ENCODE measurements around the gene CLCN4.
A peak's percentile ranks its signal among the peaks of the same experiment; 100 is the strongest.

CLCN4 gene

DNA sequence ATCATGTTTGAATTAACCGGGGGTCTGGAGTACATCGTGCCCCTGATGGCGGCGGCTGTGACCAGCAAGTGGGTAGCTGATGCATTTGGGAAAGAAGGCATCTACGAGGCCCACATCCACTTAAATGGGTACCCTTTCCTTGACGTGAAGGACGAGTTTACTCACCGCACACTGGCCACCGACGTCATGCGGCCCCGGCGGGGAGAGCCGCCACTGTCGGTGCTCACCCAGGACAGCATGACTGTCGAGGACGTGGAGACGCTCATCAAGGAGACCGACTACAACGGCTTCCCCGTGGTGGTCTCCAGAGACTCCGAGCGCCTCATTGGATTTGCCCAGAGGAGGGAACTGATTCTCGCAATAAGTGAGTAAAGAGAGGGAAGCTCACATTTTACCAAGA is 56.9 kb downstream of the CLCN4 start:
- DNase-seq (ENCODE audit: low read depth): no peak
- no peak overlapping the region for H3K4me3 ChIP-seq (ENCODE audit: low read length)
- TF ChIP-seq, protein P1, sequence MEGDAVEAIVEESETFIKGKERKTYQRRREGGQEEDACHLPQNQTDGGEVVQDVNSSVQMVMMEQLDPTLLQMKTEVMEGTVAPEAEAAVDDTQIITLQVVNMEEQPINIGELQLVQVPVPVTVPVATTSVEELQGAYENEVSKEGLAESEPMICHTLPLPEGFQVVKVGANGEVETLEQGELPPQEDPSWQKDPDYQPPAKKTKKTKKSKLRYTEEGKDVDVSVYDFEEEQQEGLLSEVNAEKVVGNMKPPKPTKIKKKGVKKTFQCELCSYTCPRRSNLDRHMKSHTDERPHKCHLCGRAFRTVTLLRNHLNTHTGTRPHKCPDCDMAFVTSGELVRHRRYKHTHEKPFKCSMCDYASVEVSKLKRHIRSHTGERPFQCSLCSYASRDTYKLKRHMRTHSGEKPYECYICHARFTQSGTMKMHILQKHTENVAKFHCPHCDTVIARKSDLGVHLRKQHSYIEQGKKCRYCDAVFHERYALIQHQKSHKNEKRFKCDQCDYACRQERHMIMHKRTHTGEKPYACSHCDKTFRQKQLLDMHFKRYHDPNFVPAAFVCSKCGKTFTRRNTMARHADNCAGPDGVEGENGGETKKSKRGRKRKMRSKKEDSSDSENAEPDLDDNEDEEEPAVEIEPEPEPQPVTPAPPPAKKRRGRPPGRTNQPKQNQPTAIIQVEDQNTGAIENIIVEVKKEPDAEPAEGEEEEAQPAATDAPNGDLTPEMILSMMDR (conservative IDR thresholded peaks at IDR 0.05; ENCODE audit: low read length): no peak

- no peak for DNase-seq (ENCODE audit: low read depth)
- H3K4me3 ChIP-seq (ENCODE audit: low read length): no peak overlapping the region
- TF ChIP-seq, protein P1 (conservative IDR thresholded peaks at IDR 0.05; ENCODE audit: low read length): no peak
Observed at GRCh38 chrX:10216208-10216607, 59.4 kb downstream of the CLCN4 start.

GRCh38 chrX:10217198-10217597 is 60.4 kb downstream of the CLCN4 start:
- TF ChIP-seq, protein P1 (conservative IDR thresholded peaks at IDR 0.05; ENCODE audit: low read length): no peak
- H3K4me3 ChIP-seq (ENCODE audit: low read length): no peak overlapping the region
- no peak for DNase-seq (ENCODE audit: low read depth)

- H3K4me3 ChIP-seq (ENCODE audit: low read length): no peak overlapping the region
- DNase-seq (ENCODE audit: low read depth): no peak
- TF ChIP-seq, protein P1 (conservative IDR thresholded peaks at IDR 0.05; ENCODE audit: low read length): no peak
Observed at GRCh38 chrX:10221651-10222050, 64.9 kb downstream of the CLCN4 start.

GRCh38 chrX:10223276-10223675 is 66.5 kb downstream of the CLCN4 start:
- TF ChIP-seq, protein P1 (conservative IDR thresholded peaks at IDR 0.05; ENCODE audit: low read length): no peak
- no peak for DNase-seq (ENCODE audit: low read depth)
- no peak overlapping the region for H3K4me3 ChIP-seq (ENCODE audit: low read length)

GRCh38 chrX:10223781-10224180 is 67.0 kb downstream of the CLCN4 start:
- no peak overlapping the region for H3K4me3 ChIP-seq (ENCODE audit: low read length)
- TF ChIP-seq, protein P1 (conservative IDR thresholded peaks at IDR 0.05; ENCODE audit: low read length): no peak
- DNase-seq (ENCODE audit: low read depth): no peak

DNA sequence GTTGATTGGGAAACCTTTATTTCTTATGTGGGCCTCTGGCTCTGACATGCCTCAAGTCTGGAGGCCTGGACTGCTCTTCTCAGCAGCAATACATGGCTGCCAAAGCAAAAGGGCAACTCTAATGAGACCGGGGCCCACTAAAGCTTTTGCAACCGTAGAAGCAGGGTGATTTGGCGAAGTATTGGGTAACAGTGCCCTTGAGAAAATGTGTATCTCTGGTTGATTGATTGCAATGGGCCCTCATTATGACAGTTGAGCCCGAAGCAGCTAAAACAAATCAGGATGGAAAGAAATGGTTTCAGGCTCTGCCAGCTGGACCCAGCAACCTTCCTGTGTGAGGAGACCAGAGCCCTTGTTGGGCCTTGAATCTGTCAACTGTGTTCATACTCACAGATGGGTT is 73.4 kb downstream of the CLCN4 start:
- TF ChIP-seq, protein P1 (conservative IDR thresholded peaks at IDR 0.05; ENCODE audit: low read length): no peak
- no peak overlapping the region for H3K4me3 ChIP-seq (ENCODE audit: low read length)
- peak; percentile 50 for DNase-seq (ENCODE audit: low read depth)

Measured in AG10803 (cell line).